ENCODE measurements around the gene TPMT. TPM values are rescaled to one million over a fixed set of nuclear protein-coding genes. Genes with fewer than 3 reads are reported as not detected.
"Not testable (repeated sequence)": the region's sequence is repeated elsewhere in the genome, so short reads cannot be mapped to it uniquely, and the experiment has no call there.

The TPMT gene
- total and polyA plus RNA-seq, 4 donors: 10.3 to 28.6 (median 25.7) TPM

GRCh38 chr6:18151801-18152200 lies 3.1 kb downstream of the TPMT start:
- no peaks in the 10 kb centered on the region for H3K27me3 ChIP-seq (ENCODE audit: control insufficient read depth in 4 of 4, insufficient read depth in 4 of 4, low read length in 3 of 4)
- no peak for DNase-seq (ENCODE audit: low spot score)
- peaks cover 0 to 10% (median 5%) of the 10 kb centered on the region in 4 donors for H3K36me3 ChIP-seq (ENCODE audit: control insufficient read depth in 4 of 4, insufficient read depth in 3 of 4, low read depth in 1 of 4, low read length in 3 of 4)
- no peak for TF ChIP-seq EGR1 (IDR thresholded peaks at IDR 0.05; ENCODE audit: low read depth in 2 of 2)
- TF ChIP-seq JUND (IDR thresholded peaks at IDR 0.05): no peak
- TF ChIP-seq, protein P1, sequence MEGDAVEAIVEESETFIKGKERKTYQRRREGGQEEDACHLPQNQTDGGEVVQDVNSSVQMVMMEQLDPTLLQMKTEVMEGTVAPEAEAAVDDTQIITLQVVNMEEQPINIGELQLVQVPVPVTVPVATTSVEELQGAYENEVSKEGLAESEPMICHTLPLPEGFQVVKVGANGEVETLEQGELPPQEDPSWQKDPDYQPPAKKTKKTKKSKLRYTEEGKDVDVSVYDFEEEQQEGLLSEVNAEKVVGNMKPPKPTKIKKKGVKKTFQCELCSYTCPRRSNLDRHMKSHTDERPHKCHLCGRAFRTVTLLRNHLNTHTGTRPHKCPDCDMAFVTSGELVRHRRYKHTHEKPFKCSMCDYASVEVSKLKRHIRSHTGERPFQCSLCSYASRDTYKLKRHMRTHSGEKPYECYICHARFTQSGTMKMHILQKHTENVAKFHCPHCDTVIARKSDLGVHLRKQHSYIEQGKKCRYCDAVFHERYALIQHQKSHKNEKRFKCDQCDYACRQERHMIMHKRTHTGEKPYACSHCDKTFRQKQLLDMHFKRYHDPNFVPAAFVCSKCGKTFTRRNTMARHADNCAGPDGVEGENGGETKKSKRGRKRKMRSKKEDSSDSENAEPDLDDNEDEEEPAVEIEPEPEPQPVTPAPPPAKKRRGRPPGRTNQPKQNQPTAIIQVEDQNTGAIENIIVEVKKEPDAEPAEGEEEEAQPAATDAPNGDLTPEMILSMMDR (IDR thresholded peaks at IDR 0.05; ENCODE audit: low read depth, low read length, missing input control): no peak
- TF ChIP-seq FOXA1 (IDR thresholded peaks at IDR 0.05): no peak
- no peak for TF ChIP-seq SP1 (IDR thresholded peaks at IDR 0.05)
- TF ChIP-seq, protein P2, sequence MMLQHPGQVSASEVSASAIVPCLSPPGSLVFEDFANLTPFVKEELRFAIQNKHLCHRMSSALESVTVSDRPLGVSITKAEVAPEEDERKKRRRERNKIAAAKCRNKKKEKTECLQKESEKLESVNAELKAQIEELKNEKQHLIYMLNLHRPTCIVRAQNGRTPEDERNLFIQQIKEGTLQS (IDR thresholded peaks at IDR 0.05): no peak
- TF ChIP-seq TAF1 (conservative IDR thresholded peaks at IDR 0.05): no peak
- TF ChIP-seq ZBTB33 (IDR thresholded peaks at IDR 0.05): no peak
- no peak for TF ChIP-seq HNF4G (IDR thresholded peaks at IDR 0.05)
- TF ChIP-seq RXRA (IDR thresholded peaks at IDR 0.05): no peak
- TF ChIP-seq HNF4A (conservative IDR thresholded peaks at IDR 0.05): no peak
- no peak for TF ChIP-seq RAD21 (IDR thresholded peaks at IDR 0.05)
- TF ChIP-seq NR2F2 (IDR thresholded peaks at IDR 0.05): no peak
- TF ChIP-seq REST (IDR thresholded peaks at IDR 0.05): no peak
- no peaks in the 10 kb centered on the region for H3K9me3 ChIP-seq (ENCODE audit: control insufficient read depth in 4 of 4, low read length in 3 of 4)
- peaks cover 2 to 36% (median 24%) of the 10 kb centered on the region in 4 donors for H3K4me1 ChIP-seq (ENCODE audit: control insufficient read depth in 4 of 4, insufficient read depth in 4 of 4, low read length in 3 of 4)
- WGBS: 92% methylated on average over 3 of the region's 3 CpGs
- no peak overlapping the region for H3K9ac ChIP-seq (ENCODE audit: low read depth in 1 of 2, low read length in 2 of 2)
- H3K27ac ChIP-seq (ENCODE audit: low read depth in 1 of 2, low read length in 2 of 2): no peak overlapping the region
- no peak overlapping the region for H3K4me3 ChIP-seq (ENCODE audit: low read depth in 1 of 3, low read length in 3 of 3)

DNA sequence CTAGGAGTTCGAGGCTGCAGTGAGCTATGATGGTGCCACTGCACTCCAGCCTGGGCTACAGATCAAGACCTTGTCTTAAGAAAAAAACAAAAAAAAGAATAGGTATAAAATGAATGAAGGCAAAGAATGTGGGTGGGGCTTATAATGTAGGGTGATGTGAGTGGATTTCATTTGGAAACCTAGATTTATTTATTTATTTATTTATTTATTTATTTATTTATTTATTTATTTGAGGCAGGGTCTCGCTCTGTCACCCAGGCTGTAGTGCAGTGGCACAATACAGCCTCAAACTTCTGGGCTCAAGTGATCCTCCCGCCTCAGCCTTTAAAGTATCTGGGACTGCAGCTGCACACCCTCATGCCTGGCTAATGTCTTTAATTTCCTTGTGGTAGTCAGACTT lies 3.5 kb downstream of the TPMT start:
- H3K36me3 ChIP-seq (ENCODE audit: control insufficient read depth in 4 of 4, insufficient read depth in 3 of 4, low read depth in 1 of 4, low read length in 3 of 4); H3K9me3 ChIP-seq (ENCODE audit: control insufficient read depth in 4 of 4, low read length in 3 of 4); H3K27ac ChIP-seq (ENCODE audit: low read depth in 1 of 2, low read length in 2 of 2); H3K9ac ChIP-seq (ENCODE audit: low read depth in 1 of 2, low read length in 2 of 2); H3K4me3 ChIP-seq (ENCODE audit: low read depth in 1 of 3, low read length in 3 of 3); H3K27me3 ChIP-seq (ENCODE audit: control insufficient read depth in 4 of 4, insufficient read depth in 4 of 4, low read length in 3 of 4); DNase-seq (ENCODE audit: low spot score): not testable (repeated sequence)
- H3K4me1 ChIP-seq (ENCODE audit: control insufficient read depth in 4 of 4, insufficient read depth in 4 of 4, low read length in 3 of 4): peaks cover 2 to 36% (median 24%) of the 10 kb centered on the region in 4 donors
- WGBS: 97% methylated on average over 3 of the region's 3 CpGs

Data from liver (tissue), 9 donors.